SIG-M5 treated with dmso at 0.1 percent for 504 hours (cell line): ENCODE measurements around the gene DEDD2.

ENCODE experiments used
- DNase-seq: peaks from one replicate; lab custom pipeline; 2025; ENCODE audit not compliant: unreplicated experiment; lab: John Stamatoyannopoulos, UW

DEDD2 gene

GRCh38 chr19:42201489-42202289, 15.8 kb downstream of the DEDD2 start:
- DNase-seq = peak; percentile 93

GRCh38 chr19:42200116-42200715, 17.3 kb downstream of the DEDD2 start:
- no peak for DNase-seq

DNA sequence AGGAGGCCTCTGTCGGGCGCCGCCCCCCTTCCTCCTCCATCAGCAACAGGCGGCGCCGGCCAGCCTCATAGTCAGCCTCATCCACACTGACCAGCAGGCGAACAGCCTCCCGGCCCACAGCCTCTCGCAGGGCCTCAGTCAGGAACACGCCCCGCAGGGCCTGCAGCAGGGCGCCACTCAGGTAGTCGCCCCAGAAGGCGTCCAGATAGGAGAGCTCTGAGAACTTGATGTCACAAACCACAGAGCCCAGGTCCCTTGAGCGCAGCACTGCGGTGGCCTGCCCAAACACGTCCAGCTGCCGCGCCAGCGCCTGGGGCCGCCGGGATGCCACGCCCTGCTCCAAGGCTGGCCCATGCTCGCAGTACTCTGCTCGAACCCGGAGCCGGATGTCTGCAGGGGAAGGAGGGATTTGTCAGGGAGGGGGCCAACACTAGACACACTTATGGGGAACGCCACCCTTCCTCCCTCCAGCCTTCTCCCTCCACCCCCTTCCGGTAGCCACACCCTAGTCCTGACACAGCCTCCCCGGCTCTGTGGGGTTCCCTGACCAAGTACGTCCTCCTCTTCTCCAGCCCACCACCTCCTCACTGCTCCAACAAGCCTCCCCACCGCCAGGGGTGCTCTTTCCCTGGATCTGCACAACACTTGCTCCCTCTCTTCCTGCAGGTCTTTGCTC, 17.9 kb downstream of the DEDD2 start:
- peak; percentile 92 for DNase-seq

- peak; percentile 68 for DNase-seq
Observed at GRCh38 chr19:42198676-42199439, 18.6 kb downstream of the DEDD2 start.

DNA sequence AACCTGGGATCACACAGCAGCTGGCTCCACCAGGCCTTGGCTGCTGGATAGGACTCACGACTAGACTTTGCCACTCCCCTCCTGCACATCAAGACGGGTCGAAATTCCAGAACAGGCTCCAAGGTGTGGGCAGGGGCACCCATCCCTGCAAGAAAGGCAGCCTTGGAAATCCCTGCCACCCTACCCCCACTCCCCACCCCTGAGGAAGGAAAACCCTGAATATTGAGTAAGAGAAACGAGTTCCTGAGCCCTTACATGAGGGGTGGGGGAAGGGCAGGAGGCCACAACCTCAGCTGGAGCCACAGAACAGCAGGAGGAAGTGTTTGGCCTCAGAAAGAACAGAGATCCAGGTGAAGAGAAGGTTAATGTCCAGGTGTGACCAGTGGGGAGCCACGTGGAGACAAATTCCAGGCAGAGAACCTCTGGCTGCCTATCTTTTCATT, 20.1 kb downstream of the DEDD2 start:
- peak; percentile 69 for DNase-seq

GRCh38 chr19:42196011-42197001, 21.2 kb downstream of the DEDD2 start:
- DNase-seq = no peak

GRCh38 chr19:42193706-42194105, 23.8 kb downstream of the DEDD2 start:
- no peak for DNase-seq

GRCh38 chr19:42193294-42193693, 24.2 kb downstream of the DEDD2 start:
- DNase-seq = no peak

DNA sequence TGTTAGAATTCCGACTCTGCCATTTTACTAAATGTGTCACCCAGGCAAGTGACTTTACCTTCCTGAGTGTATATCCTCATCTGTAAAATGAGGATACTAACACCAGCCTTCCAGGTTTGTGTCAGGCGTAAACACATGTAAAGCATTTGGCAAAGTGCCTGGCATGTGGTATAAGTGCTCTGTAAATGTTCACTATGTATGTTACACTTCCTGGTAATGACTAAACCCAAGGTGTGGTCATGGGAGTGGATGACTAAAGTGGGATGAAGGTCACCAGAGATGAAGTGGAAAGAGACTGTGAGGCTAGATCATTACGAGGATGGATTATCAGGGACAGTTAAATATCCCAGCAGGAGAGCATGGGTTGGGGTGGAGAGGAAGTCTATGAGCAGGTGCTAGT, 25.6 kb downstream of the DEDD2 start:
- no peak for DNase-seq

DNA sequence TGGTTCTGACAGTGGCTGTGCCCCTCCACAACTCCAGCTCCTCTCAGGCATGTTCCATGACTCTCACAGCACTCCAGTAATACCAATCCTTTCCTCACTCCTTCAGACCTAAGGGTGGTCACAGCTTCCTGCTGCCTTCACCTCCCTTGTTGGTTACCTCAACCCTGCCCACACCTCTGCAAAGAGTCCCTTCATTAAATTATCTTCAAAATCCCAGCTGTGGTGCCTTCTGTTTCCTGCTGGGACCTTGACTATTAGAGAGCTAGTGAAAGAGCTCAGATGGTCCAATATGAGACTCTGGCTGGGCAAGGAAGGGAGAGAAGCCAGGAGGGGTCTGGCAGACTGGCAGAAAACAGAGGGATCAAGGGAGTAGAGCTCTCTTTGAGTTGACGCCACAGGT, 26.1 kb downstream of the DEDD2 start:
- no peak for DNase-seq

DNA sequence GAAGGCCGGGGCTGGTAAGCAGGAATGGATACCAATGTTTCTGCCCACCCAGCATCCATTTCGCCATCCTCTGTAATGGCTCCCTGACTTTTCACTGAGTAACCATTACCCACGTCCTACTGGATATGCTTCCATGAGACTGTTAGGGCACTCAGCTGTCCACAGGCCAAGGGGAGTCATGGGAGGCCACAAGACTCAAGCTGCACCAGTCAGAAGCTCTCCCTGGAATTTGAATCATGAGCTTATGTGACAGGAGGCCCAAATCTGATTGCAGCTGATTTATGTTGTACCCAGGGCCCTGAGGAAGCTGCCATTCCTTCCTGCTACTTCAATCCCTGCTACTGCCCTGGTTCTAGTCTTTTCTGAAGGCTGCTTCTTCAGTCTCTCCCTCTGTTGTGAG, 28.3 kb downstream of the DEDD2 start:
- DNase-seq = no peak

DNA sequence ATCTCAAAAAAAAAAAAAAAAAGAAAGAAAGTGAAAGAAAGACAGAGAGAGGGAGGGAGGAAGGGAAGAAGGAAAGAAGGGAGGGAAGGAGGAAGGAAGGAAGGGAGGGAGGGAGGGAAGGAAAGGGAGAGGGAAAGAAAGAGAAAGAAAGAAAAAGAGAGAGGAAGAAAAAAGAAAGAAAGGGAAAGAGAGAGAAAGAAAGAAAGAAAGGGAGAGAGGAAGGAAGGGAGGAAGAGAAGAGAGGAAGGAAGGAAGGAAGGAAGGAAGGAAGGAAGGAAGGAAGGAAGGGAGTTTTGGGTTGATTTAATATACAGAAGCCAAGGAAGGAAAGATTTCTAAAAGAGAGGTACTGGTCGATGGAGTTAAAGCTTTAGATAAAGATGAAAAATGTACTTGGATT, 28.8 kb downstream of the DEDD2 start:
- no peak for DNase-seq

- DNase-seq = no peak
Observed at GRCh38 chr19:42185277-42185676, 32.2 kb downstream of the DEDD2 start.

DNA sequence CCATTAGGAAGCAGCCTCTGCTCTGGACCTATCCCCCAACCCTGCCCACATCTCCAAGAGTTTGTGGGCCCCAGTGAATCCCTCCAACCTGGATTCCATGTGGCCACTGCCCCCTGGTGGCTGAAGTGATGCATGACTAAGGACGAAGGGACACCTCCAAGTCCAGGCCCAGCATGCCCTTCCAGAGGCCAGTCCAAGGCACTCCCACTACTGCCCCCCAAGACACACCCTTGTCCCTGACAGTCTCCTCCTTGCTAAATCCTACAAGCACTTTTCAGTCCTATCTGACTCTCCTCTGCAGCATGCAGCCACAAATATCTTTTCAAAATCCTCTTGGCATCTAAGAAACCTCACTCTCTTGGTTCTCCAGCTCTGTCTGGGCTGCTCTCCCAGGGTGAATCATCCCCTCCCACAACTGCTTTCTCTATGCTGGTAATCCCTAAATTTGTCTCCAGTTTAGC, 33.0 kb downstream of the DEDD2 start:
- peak; percentile 40 for DNase-seq

DNA sequence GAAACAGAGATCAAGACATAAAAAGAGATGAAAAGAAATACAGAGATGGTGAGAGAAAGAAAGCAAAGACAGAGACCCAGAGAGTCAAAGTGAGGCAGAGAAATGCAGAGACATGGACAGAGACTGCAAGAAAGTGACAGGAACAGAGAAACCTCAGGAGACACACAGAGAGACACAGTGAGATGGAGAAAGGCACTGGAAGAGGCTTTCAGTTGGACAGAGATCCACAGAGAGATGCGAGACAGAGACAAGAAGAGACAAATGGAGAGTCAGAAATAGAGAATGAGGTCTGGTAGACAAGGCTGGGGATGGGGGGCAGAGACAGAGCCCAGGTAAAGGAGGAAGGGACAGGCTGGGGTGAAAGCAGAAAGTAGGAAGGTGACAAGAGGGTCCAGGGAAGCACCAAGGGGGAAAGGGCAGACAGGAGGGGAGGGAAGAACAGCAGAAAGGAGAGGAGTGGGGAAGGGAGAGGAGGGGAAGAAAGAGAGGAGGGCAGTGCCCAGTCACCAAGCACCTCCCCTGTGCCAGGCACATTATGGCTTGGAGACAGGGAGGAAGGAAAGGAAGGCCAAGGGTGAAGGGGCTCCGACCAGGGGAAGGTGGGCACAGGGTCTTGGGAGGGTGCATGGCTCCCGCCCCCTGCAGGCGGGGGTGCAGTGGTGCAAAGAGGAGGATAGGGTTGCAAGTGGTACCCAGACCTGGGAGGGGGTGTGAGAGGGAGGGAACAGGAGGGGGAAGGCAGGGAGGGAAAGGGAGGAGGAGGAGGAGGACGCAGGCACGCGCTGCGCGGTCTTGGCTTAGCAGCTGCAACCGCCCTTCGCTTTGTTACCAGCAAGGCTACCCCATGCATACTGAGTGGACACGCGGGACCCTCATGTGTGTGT, 38.4 kb downstream of the DEDD2 start:
- DNase-seq = no peak

- no peak for DNase-seq
Observed at GRCh38 chr19:42177686-42178019, 39.8 kb downstream of the DEDD2 start.

DNA sequence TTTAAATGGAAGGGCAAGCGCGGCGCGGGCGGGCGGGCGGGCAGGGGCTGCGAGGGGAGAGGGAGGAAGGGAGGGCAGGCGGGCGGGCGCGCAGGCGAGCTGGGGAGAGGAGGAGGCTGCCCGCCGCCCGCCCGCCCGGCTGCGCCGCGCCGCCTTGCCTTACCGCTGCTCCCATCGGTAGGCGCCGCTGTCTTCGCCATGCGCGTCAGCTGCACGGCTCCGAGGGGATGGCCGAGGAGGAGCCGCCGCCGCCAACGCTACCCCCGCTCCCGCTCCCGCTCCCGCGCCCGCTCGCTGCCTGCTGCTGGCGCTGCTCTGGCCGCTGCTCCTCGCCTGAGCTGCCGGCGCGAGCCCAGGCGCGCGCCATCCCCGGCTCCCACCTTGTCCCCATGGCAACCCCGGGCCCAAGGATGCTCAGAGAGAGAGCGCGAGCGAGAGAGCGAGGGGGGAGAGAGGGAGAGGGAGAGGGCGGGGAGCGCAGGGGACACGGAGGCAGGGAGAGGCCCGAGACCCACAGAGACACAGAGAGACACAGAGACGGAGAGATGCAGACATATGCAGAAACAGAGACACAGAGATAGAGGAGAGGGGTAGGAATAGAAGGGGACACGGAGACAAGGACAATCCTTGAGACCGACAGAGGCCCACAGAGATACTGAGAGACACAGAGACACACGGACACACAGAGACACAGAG, 40.3 kb downstream of the DEDD2 start:
- peak; percentile 60 for DNase-seq

- DNase-seq = peak; percentile 47
Observed at GRCh38 chr19:42176649-42176989, 40.9 kb downstream of the DEDD2 start.
